Tibial nerve (tissue), 3 donors: ENCODE measurements around the gene SLC6A6.

Source experiments
- POLR2A ChIP-seq, 2 donors: fragments of 450-650 bp; IDR thresholded peaks; one replicate each; pipeline ENCODE4 v1.6.1; 2017; ENCODE audit warnings: antibody characterized with exemption in 2 of 2, mild to moderate bottlenecking in 2 of 2, moderate library complexity in 2 of 2
- TF ChIP-seq, protein P1 (sequence below), 5 experiments: fragments of 200-600 bp in 3 of 5; fragments of 450-650 bp in 2 of 5; sonication (generic) in 3 of 5; IDR thresholded peaks; one replicate each; pipeline ENCODE4 v1.5.1; 2016 to 2019; ENCODE audit warnings: antibody characterized with exemption in 5 of 5, mild to moderate bottlenecking in 3 of 5, moderate library complexity in 2 of 5

GRCh38 chr3:14535616-14536015 lies 133.2 kb downstream of the SLC6A6 start:
- TF ChIP-seq, protein P1, sequence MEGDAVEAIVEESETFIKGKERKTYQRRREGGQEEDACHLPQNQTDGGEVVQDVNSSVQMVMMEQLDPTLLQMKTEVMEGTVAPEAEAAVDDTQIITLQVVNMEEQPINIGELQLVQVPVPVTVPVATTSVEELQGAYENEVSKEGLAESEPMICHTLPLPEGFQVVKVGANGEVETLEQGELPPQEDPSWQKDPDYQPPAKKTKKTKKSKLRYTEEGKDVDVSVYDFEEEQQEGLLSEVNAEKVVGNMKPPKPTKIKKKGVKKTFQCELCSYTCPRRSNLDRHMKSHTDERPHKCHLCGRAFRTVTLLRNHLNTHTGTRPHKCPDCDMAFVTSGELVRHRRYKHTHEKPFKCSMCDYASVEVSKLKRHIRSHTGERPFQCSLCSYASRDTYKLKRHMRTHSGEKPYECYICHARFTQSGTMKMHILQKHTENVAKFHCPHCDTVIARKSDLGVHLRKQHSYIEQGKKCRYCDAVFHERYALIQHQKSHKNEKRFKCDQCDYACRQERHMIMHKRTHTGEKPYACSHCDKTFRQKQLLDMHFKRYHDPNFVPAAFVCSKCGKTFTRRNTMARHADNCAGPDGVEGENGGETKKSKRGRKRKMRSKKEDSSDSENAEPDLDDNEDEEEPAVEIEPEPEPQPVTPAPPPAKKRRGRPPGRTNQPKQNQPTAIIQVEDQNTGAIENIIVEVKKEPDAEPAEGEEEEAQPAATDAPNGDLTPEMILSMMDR (IDR thresholded peaks at IDR 0.05): no peak
- TF ChIP-seq POLR2A (IDR thresholded peaks at IDR 0.05): no peak
